ENCODE data around the gene GALNT2. TPM values are rescaled to one million over a fixed set of nuclear protein-coding genes. Genes with fewer than 3 reads are reported as not detected.

The GALNT2 gene
- total and polyA plus RNA-seq, 2 donors (not counting 1 experiment from before 2014, with no cell fraction given) = 19.0 to 184 TPM

DNA sequence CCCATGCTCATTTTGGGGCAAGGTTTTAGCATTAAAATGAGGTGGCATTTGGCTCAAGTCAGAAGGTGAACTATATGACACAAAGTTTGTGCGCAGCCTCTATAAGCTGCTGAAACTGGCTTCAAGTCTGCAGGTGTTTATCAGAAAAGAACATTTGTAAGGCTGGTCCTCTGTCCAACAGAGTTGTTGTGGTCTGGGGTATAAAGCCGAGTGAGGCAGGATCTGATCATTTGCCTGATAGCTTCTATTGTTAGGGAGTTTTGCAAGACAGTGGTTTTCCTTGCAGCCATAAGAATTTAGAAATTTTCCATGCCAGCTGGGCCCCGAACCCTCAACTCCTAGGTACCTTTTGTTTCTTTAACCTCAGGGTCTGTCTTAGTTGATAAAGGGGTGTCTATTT is 228.3 kb downstream of the GALNT2 start:
- Histone ChIP-seq H3K36me3 (replicated peaks in 1 of 2; ENCODE audit: control extremely low read depth in 1 of 2, control insufficient read depth in 1 of 2, extremely low read depth in 1 of 2, insufficient read depth in 2 of 2, low read length in 1 of 2) (no peaks in the 10 kb centered on the region), H3K27me3 (replicated peaks in 1 of 4; ENCODE audit: control extremely low read depth in 1 of 4, control insufficient read depth in 3 of 4, insufficient read depth in 4 of 4, low read length in 3 of 4) (no peaks in the 10 kb centered on the region), H3K4me2 (replicated peaks; ENCODE audit: low read depth, low read length, poor library complexity, severe bottlenecking) (no peak overlapping the region), H2AFZ (ENCODE audit: insufficient read depth, low read depth, low read length, poor library complexity, severe bottlenecking) (no peak overlapping the region), H3K9ac (ENCODE audit: low read length) (no peak overlapping the region), H3K79me2 (ENCODE audit: control insufficient read depth, insufficient read depth, low read length) (no peaks in the 10 kb centered on the region), H3K27ac (ENCODE audit: low read length in 2 of 2) (no peak overlapping the region), H3K4me3 (ENCODE audit: control extremely low read depth in 1 of 5, extremely low read depth in 1 of 5, insufficient read depth in 1 of 5, low read depth in 2 of 5, low read length in 4 of 5) (no peak overlapping the region), H4K20me1 (ENCODE audit: control insufficient read depth, insufficient read depth, low read length, poor library complexity, severe bottlenecking) (no peaks in the 10 kb centered on the region), H3K4me1 (ENCODE audit: control insufficient read depth in 2 of 2, insufficient read depth in 2 of 2, low read length in 2 of 2) (peaks cover 41 to 45% of the 10 kb centered on the region in 2 donors), H3K9me3 (ENCODE audit: control extremely low read depth in 1 of 3, control insufficient read depth in 2 of 3, insufficient read depth in 1 of 3, low read length in 2 of 3) (peaks cover 0 to 6% (median 0%) of the 10 kb centered on the region in 3 donors)
- Mint-ChIP-seq H3K4me3 (no peak overlapping the region), H3K27me3 (no peaks in the 10 kb centered on the region), H3K4me1 (peaks cover 42% of the 10 kb centered on the region), H3K9me3 (ENCODE audit: insufficient read depth) (no peaks in the 10 kb centered on the region), H3K27ac (peak overlapping the region; percentile 46)
- CTCF ChIA-PET = no interaction called here
- 100% methylated on average over 1 of the region's 3 CpGs for whole genome bisulfite sequencing (ENCODE audit: insufficient coverage)
- DNase-seq = no peak
- ATAC-seq (ENCODE audit: low read depth) = no peak
- POLR2A ChIA-PET = no interaction called here
- TF ChIP-seq, protein P1, sequence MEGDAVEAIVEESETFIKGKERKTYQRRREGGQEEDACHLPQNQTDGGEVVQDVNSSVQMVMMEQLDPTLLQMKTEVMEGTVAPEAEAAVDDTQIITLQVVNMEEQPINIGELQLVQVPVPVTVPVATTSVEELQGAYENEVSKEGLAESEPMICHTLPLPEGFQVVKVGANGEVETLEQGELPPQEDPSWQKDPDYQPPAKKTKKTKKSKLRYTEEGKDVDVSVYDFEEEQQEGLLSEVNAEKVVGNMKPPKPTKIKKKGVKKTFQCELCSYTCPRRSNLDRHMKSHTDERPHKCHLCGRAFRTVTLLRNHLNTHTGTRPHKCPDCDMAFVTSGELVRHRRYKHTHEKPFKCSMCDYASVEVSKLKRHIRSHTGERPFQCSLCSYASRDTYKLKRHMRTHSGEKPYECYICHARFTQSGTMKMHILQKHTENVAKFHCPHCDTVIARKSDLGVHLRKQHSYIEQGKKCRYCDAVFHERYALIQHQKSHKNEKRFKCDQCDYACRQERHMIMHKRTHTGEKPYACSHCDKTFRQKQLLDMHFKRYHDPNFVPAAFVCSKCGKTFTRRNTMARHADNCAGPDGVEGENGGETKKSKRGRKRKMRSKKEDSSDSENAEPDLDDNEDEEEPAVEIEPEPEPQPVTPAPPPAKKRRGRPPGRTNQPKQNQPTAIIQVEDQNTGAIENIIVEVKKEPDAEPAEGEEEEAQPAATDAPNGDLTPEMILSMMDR (IDR thresholded peaks at IDR 0.05) = no peak
- no peak for TF ChIP-seq EZH2 (IDR thresholded peaks at IDR 0.05; ENCODE audit: borderline replicate concordance, insufficient read depth, low read depth, low read length, poor library complexity, severe bottlenecking)
- intact Hi-C loops (cut with micrococcal nuclease) = no loop called here

- Histone ChIP-seq H4K20me1 (ENCODE audit: control insufficient read depth, insufficient read depth, low read length, poor library complexity, severe bottlenecking) (no peaks in the 10 kb centered on the region), H3K27ac (ENCODE audit: low read length in 2 of 2) (peak overlapping the region; percentile 36 to 81), H3K36me3 (replicated peaks in 1 of 2; ENCODE audit: control extremely low read depth in 1 of 2, control insufficient read depth in 1 of 2, extremely low read depth in 1 of 2, insufficient read depth in 2 of 2, low read length in 1 of 2) (no peaks in the 10 kb centered on the region), H3K4me2 (replicated peaks; ENCODE audit: low read depth, low read length, poor library complexity, severe bottlenecking) (peak overlapping the region; percentile 71), H3K9ac (ENCODE audit: low read length) (no peak overlapping the region), H3K4me3 (ENCODE audit: control extremely low read depth in 1 of 5, extremely low read depth in 1 of 5, insufficient read depth in 1 of 5, low read depth in 2 of 5, low read length in 4 of 5) (no peak overlapping the region), H3K9me3 (ENCODE audit: control extremely low read depth in 1 of 3, control insufficient read depth in 2 of 3, insufficient read depth in 1 of 3, low read length in 2 of 3) (no peaks in the 10 kb centered on the region), H3K4me1 (ENCODE audit: control insufficient read depth in 2 of 2, insufficient read depth in 2 of 2, low read length in 2 of 2) (peaks cover 34 to 35% of the 10 kb centered on the region in 2 donors), H3K79me2 (ENCODE audit: control insufficient read depth, insufficient read depth, low read length) (no peaks in the 10 kb centered on the region), H2AFZ (ENCODE audit: insufficient read depth, low read depth, low read length, poor library complexity, severe bottlenecking) (peak overlapping the region; percentile 38), H3K27me3 (replicated peaks in 1 of 4; ENCODE audit: control extremely low read depth in 1 of 4, control insufficient read depth in 3 of 4, insufficient read depth in 4 of 4, low read length in 3 of 4) (no peaks in the 10 kb centered on the region)
- peak overlapping the region; percentile 55 for H3K4me3 Mint-ChIP-seq
- H3K4me1 Mint-ChIP-seq = peaks cover 53% of the 10 kb centered on the region
- ATAC-seq (ENCODE audit: low read depth) = no peak
- intact Hi-C loops (cut with micrococcal nuclease) = loop anchor here (5.0 kb wide), 2 partner anchors 87 to 442 kb away; no protein-coding TSS in a partner anchor
- DNase-seq = peak; percentile 45
- ChIA-PET POLR2A (no interaction called here), CTCF (interaction anchor here (0.5 to 1.0 kb wide), 2 partner anchors 10 to 13 kb away, joined by 3 read pairs; no protein-coding TSS in a partner anchor)
- H3K27ac Mint-ChIP-seq = peak overlapping the region; percentile 83
- 51% methylated on average over 14 of the region's 15 CpGs for WGBS (ENCODE audit: insufficient coverage)
- no peaks in the 10 kb centered on the region for H3K9me3 Mint-ChIP-seq (ENCODE audit: insufficient read depth)
- no peak for TF ChIP-seq EZH2 (IDR thresholded peaks at IDR 0.05; ENCODE audit: borderline replicate concordance, insufficient read depth, low read depth, low read length, poor library complexity, severe bottlenecking)
- TF ChIP-seq, protein P1 (IDR thresholded peaks at IDR 0.05) = no peak
- H3K27me3 Mint-ChIP-seq = no peaks in the 10 kb centered on the region
Observed at GRCh38 chr1:230299191-230300006, 232.4 kb downstream of the GALNT2 start.
